HG03457 (cell line): ENCODE measurements around the gene RYR1.
"Not testable (repeated sequence)": the region's sequence is repeated elsewhere in the genome, so short reads cannot be mapped to it uniquely, and the experiment has no call there.

Experiments
- ATAC-seq: cut with Tn5 transposase; IDR thresholded peaks from one replicate; pipeline ENCODE4 v1.9.1; 2021; ENCODE audit warnings: moderate number of reproducible peaks; ENCODE audit not compliant: unreplicated experiment

Gene RYR1

DNA sequence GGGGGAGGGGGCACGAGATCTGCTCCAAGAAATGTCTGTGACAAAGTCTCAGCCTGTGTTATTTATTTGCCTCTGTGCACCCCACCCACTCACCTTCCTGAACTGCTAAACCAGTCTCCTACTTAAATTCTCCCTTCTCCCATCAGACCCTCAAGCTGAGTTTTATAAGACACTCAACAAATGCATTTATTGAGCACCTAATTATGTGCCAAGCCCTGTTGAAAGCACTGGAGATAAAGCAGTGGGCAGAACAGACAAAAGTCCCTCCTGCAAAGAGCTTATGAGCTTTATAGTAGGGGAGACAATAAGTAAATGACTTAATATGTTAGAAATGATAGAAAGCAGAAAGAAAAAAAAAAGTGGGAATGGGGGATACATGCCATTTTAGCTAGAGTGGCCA, 34.0 kb upstream of the RYR1 start:
- ATAC-seq, result no peak

DNA sequence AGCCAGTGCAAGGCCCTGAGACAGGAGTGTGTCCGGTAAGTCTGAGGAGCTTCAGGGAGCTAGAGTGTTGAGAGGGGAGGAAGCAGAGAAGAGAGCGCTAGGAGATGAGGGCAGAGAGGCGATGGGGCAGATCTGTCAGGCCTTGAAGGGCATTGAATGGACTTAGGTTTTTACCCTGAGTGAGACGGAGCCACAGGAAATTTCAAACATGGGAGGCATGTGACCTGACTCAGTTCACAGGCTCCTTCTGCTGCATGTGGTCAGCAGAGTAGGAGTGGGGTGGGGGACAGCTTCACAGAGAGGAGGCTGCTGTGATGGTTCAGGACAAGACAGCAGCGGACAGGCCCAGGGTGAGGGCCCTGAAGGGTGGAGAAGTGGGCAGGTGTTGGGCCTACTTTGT, 33.1 kb upstream of the RYR1 start:
- ATAC-seq, result no peak

DNA sequence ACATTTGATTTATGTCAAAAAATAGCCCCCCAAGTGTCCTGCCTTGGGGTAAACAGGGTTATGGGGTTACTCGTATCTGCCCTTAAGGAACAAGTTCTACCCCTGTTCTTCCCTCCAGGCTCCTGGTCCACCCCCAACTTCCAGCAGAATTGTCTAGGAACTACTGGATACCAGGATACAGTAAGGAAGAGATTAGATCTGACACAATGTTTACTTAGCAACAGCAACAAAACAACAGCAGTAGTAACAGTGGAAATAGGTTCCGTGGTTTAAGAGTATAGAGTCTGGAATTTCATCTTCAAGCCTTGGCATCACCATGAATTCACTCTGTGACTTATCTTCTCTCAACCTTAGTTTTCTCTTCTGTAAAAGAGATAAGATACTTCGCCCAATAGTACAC, 32.3 kb upstream of the RYR1 start:
- ATAC-seq, result no peak

DNA sequence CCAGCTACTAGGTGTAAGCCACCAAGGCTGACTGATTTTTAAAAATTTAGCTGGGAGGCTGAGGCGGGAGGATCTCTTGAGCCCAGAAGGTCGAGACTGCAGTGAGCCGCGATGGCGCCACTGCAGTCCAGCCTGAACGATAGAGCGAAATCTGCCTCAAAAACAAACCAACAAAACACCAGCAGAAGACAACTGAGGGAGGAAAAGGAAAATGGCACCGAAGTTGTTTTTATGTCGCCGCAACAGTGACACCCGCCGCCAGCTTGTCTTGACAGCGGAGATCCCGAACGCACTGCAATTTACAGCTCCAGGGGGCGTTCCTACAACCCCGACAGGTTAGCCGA, 30.9 kb upstream of the RYR1 start:
- ATAC-seq, result no peak

DNA sequence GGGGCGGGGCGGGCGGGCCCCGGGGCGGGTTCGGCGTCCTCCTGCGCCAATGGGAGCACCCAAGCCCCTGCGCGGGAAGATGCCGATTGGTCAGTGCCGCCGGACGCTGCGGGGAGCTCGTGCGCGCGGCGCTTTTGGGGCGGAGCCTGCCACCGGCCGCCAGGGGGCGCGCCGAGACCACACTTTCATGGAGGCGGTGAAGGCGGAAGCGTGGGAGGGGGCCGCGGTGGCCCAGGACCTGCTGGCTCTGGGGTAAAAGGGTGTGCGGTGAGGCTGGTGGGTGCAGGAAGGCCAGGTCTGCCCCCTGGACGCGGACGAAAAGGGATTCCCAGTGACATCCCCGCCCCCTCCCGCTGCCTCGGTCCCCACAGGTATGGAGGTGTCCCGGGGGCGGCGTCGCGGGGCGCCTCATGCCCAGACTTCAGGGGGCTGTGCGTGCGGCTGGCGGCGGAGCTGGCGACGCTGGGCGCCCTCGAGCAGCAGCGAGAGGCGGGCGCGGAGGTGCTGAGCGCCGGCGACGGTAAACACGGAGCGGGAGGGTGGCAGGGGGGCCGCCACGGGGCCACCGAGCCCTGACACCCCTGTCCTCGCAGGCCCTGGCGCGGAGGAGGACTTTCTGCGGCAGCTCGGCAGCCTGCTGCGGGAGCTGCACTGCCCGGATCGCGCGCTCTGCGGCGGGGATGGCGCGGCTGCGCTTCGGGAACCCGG, 30.4 kb upstream of the RYR1 start, which contains the start of gene FAM98C:
FAM98C (plus strand) TSS at position 127 of the 708 bp plus-strand sequence; CDS start at position 188, 61 bp downstream.
- ATAC-seq, result peak; percentile 77

DNA sequence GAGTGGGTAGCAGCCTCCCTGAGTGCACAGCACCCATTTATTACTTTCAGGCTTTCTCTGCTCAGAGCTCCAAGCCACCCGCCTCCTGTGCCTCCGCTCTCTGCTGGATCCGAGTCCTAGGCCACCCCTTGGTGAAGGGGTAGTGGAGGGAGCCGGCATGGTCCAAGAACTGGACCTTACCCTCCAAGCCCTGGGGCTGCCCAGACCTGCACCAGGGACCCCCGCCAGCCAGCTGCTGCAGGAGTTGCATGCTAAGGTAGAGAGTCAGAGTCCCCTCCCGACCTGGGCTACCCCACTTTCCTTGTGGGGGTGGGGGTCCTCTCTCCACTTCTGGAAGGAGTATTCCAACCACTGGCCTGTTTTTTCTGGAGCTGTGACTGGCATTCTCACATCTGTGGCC, 28.6 kb upstream of the RYR1 start:
- ATAC-seq, result no peak

DNA sequence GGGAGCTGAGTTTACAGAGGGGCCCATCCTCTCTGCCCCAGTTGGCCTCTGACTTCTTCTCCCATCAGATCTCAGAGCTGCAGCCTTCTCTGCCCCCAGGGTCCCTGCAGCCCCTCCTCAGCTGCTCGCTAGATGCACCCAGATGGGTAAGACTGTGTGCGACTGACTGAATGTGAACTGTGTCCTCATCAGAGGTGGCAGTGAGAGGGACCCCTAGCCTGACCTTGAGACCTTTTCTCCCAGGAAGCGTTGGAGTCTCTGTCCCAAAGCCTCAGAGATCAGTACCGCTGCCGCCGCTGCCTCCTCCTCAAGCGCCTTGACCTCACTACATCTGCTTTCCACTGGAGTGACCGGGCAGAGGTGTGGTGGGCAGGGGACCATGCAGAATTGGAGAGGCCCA, 28.2 kb upstream of the RYR1 start:
- ATAC-seq, result no peak

DNA sequence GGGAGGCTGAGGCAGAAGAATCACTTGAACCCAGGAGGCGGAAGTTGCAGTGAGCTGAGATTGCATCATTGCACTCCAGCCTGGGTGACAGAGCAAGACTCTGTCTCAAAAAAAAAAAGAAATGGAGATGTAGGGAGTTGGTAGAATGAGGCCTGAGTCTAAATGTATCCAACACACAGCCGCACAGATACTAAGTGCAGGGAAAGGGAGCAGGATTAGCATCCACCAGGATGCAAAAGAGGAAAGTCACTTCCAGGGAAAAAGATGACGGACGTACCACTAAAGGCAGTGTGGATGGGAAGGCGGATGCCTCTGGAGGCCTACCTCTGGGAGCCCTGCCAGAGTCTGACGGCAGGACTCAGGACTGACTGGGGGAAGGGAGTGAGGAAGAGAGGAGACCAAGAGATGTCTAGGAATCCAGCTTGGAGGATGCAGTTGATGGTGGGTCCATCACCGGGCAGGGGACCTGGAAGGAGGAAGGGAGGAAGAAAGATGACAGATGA, 23.8 kb upstream of the RYR1 start:
- no peak for ATAC-seq

DNA sequence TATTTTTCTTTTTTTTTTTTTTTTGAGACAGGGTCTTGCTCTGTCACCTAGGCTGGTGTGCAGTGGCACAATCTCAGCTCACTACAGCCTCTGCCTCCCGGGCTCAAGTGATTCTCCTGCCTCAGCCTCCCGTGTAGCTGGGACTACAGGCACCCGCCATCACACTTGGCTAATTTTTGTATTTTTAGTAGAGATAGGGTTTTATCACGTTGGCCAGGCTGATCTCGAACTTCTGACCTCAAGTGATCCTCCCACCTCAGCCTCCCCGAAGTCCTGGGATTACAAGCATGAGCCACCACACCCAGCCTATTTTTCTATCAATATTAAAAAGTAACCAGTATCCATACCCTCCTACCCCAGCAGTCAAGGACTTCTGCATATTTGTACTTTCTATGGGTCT, 23.1 kb upstream of the RYR1 start:
- ATAC-seq, result not testable (repeated sequence)

DNA sequence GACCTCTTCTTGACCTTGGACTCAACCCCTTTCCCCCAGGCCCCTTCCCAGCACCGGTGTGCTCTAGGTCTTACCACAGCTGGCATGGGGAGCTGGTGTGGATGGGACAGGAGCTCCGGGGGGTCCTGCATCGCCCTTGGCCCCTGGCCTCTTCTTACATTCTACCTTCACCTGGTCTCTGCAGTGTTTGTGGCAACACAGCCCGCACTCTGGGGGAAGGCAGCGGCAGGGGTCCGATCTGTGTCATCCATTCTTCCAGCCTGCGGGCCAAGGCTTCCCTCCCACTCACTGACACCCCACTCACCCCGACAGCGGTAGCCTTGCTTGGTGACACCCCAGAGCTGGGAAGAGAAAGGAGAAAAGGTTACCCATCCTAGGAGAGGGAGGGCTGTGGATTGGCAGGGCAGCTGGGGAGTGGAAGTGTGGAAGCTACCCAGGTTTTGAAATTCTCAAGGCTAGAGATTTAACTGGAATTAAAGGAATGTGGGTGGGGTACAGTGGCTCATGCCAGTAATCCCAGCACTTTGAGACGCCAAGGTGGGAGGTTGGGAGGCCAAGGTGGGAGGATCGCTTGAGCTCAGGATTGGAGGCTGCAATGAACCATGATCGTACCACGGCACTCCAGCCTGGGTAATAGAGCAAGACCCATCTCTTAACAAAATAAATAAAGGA, 22.3 kb upstream of the RYR1 start:
- ATAC-seq, result no peak

DNA sequence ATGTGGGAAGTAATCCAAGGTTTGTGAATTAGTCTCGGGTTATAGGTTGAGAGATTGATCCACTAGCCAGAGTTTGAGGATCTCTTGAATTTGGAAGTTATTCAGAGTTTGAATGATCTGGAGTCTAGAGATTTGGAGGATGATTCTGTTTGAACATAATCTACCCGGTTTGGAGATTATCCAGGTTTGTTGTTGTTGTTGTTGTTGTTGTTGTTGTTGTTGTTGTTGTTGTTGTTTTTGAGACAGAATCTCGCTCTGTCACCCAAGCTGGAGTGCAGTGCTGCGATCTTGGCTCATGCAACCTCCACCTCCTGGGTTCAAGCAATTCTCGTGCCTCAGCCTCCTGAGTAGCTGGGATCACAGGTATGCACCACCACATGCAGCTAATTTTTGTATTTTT, 21.6 kb upstream of the RYR1 start:
- ATAC-seq, result not testable (repeated sequence)

DNA sequence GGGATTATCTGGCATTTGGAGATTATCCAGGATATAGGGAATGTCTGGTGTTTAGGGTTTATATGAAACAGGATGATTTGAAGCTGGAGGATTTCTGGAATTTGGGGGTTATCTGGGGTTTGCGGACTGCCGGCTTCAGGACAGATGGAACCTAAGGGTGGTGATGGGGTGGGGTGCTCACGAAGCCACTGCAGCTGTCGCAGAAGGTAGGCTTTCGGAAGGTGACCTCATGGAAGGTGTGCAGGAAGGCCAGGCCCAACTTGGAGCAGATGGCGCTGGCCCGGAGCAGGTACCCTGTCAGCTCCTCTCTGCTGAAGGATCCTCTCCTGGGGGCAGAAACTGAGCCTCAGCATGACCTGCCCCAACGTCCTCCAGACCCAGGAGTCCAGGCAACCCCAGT, 21.0 kb upstream of the RYR1 start:
- no peak for ATAC-seq

DNA sequence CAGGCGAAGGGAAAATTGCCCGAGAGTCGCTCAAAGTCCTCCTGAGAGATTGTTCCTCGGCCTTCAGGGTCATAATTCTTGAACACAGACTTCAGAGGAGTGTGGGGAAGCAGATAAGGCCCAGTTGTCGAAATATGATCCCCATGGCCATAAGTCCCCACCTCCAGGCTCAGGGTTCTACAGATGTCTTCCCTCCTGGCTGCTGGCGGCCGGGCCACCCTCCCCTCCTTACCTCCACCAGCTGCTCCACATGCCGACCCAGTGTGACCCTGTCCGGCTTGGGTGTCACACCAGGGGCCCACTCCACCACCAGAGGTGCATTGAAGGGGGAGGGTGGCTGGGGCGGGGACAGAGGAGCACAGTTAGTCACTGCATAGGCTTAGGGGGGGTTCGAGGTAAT, 20.5 kb upstream of the RYR1 start:
- ATAC-seq, result no peak

DNA sequence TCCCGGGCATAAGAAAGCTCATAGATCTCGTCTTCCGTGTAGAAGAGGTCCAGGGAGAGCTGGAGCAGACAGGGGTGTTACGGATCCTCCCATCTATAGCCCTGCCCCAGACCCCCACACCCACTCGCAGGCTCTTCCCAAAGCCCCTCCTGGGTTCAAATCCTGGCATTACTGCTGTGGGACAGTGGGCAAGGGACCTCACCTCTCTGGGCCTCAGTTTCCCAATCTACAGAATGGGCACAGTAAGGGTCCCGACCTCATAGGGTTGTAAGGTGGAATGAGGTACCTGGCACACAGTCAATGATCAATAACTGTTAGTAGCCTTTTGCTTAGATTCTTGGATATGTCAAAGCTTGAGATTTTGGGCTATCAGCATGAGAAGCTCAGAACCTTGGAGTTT, 20.1 kb upstream of the RYR1 start:
- ATAC-seq, result no peak

DNA sequence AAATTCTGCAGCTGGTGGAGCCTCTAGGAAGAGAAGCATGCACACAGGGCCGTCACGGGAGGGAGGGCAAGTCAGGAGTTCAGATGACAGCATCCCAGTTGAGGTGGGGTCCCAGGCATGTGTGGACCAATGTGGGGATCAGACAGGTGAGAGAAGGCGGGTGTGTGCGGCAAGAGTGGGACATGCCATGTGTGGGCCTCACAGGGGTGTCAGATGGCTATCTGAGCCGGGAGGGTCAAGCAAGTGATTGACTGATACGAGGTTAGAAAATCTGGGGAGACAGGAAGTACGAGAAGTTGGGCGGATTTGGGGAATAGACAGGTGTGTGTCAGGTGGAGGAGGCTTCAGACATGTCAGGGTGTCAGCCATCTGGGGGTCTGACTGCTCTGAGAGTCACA, 16.3 kb upstream of the RYR1 start:
- ATAC-seq, result no peak

DNA sequence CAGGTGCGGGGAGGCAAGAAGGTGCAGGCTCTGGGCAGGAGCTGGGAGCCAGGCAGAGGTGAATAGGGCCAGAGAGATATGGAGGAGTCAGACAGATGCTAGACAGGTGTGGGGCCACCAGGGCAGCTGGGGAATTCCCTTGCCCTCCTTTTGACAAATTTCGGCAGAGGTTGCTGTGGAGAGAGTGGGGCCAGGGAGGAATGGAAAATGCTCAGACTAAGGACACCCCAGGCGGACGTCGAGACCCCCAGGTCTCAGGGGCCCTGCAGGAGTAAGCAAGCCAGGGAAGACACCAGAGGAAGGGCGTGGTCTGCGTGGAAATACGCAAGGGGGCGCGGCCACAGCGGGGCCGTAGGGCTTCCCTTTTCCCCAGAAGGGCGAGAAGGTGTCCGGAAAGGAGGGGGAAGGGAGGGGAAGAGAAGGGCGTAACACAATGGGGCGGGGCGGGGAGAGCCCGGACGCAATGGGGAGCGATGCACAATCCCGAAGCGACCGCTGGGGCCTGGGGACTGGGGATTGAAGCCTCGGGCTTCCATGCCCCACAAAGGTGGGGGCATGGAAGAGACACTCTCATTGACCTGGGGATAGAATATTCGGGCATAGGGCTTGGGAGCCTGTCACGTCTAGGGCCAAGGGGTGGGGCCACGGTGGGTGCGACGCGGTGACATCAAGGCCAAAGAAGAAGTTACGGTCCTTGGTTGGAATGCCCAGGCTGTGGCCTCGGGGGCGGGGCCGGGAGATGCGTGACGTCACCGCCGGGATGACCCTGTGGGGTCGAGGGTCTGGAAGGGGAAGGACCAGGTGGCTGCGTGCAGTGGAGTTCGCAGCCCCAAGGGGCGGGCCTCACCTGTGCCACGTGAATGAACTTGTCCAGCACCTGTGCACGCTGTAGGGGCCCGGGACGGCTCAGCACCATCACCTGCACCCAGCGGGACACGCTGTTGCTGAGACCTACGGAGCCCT, 15.7 kb upstream of the RYR1 start:
- ATAC-seq, result no peak

DNA sequence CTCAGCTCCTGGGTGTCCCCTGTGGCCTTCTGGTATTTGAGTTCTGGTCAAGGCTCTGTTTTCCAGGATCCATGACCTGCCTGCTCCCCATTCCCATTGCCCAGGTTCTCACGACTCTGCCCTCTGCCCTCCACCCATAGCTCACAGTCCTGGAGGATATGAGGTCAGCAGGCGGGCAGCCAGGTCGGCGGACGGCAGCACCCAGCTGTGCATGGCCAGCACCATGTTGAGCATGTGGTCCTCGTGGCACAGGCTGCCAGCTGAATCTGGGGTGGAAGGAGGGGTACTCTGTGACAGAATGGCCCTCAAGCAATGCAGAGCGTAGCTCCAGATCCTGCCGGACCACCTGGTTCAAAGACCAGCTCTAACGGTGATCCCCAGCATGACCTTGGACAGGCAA, 12.6 kb upstream of the RYR1 start:
- ATAC-seq, result no peak

DNA sequence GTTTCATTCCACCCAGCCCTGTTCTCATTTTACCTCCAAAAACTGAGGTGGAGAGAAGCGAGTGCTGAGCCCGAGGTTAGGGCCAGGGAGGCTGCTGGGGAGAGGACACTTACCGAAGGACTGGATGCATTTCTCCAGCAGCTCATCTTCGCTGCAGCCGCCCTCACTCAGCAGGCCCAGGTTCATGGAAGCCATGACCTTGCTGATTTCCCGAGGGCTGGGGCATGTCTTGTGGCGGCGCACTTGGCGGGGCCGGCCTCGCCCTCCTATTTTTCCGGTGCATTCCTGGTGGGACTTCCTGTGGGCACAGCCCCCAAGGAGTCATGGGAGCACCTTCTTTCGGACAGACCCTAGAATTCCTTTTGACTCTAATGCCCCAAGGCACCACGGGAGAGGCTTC, 11.6 kb upstream of the RYR1 start:
- ATAC-seq, result no peak

DNA sequence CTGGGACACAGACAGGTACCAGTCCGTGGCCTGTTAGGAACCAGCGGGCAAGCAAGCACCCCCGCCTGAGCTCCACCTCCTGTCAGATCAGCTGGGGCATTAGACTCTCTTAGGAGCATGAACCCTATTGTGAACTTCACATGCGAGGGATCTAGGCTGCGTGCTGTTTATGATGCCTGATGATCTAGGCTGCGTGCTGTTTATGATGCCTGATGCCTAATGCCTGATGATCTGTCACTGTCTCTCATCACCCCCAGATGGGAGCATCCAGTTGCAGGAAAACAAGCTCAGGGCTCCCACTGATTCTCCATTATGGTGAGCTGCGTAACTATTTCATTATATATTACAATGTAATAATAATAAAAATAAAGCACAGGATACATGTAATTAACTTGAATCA, 11.1 kb upstream of the RYR1 start:
- ATAC-seq, result no peak

DNA sequence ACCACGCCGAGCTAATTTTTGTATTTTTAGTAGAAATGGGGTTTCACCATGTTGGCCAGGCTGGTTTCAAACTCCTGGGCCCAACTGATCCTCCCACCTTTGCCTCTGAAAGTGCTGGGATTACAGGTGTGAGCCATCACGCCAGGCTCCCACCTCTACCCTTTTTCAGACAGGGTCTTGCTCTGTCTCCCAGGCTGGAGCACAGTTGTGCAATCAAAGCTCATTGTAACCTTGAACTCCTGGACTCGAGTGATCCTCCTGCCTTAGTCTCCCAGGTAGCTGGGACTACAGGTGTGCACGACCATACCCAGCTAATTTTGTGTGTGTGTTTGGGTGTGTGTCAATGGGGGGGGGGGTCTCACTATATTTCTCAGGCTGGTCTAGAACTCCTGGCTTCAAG, 9.2 kb upstream of the RYR1 start:
- no peak for ATAC-seq

DNA sequence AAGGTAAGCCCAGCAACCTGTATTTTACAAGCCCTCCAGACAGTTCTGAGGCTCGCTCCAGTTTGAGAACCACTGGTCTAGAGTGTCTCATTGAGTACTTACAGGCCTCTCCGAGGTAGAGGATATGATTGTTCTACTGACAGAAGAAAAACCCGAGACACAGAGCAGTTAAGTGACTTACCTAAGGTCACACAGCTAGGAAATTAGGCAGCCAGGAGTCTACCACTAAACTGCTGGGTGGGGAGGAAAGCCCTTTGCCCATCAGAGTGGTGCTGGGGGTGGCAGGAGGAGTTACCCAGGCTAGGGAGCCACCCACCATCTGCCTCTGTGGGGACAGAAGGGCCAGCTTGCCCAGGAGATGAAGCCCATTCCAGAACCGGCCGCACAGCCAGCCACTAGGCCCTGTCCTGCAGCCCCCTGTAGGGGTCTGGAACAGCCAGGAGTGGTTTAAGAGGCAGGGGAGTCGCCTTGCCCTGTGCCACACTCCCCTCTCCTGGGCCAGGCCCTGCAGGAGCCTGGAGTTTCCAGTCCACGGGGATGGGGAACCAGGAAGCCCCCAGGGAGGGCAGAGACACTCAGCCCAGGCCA, 8.2 kb upstream of the RYR1 start:
- ATAC-seq, result no peak
